ENCODE measurements around the gene SMG9.

SMG9 gene

GRCh38 chr19:43783636-43784035 lies 28.9 kb upstream of the SMG9 start (continued):
- no peak for TF ChIP-seq ELK4 (IDR thresholded peaks at IDR 0.05; ENCODE audit: borderline replicate concordance, low read depth, low read length)
- TF ChIP-seq ZNF146 (tag by site-specific recombination; IDR thresholded peaks at IDR 0.05): no peak
- TF ChIP-seq ZSCAN4 (tag by site-specific recombination; IDR thresholded peaks at IDR 0.05): no peak
- TF ChIP-seq ZBTB11 (tag by site-specific recombination; conservative IDR thresholded peaks at IDR 0.05; ENCODE audit: low read depth): no peak
- no peak for TF ChIP-seq GFI1B (tag by site-specific recombination; IDR thresholded peaks at IDR 0.05)
- TF ChIP-seq ZNF501 (tag by site-specific recombination; IDR thresholded peaks at IDR 0.05): no peak
- peak; percentile 30; the same call in 1 of the 2 replicates for TF ChIP-seq ZNF621 (tag by site-specific recombination; IDR thresholded peaks at IDR 0.05)
- no peak for TF ChIP-seq ZBTB17 (tag by site-specific recombination; IDR thresholded peaks at IDR 0.05)
- peak; percentile 80; the same call in 1 of the 2 replicates for TF ChIP-seq ZNF521 (tag by site-specific recombination; IDR thresholded peaks at IDR 0.05)
- 0 out of 2 replicates have a peak, but pooled peaks have one; percentile 13 for TF ChIP-seq ZNF791 (tag by site-specific recombination; IDR thresholded peaks at IDR 0.05)
- TF ChIP-seq ZNF114 (tag by site-specific recombination; IDR thresholded peaks at IDR 0.05): 0 out of 2 replicates have a peak, but pooled peaks have one; percentile 46
- no peak for TF ChIP-seq ZNF580 (tag by site-specific recombination; IDR thresholded peaks at IDR 0.05)
- 0 out of 2 replicates have a peak, but pooled peaks have one; percentile 32 for TF ChIP-seq ZNF157 (tag by site-specific recombination; IDR thresholded peaks at IDR 0.05)
- no peak for TF ChIP-seq KLF8 (tag by site-specific recombination; IDR thresholded peaks at IDR 0.05)
- TF ChIP-seq ZSCAN23 (tag by site-specific recombination; IDR thresholded peaks at IDR 0.05): no peak
- TF ChIP-seq GLI2 (tag by site-specific recombination; IDR thresholded peaks at IDR 0.05; ENCODE audit: borderline replicate concordance, low read depth): no peak
- TF ChIP-seq GLIS1 (tag by site-specific recombination; IDR thresholded peaks at IDR 0.05): no peak
- TF ChIP-seq ZNF433 (tag by site-specific recombination; IDR thresholded peaks at IDR 0.05; ENCODE audit: low read depth): no peak
- no peak for TF ChIP-seq ZNF121 (tag by site-specific recombination; IDR thresholded peaks at IDR 0.05)
- no peak for TF ChIP-seq ZNF426 (tag by site-specific recombination; IDR thresholded peaks at IDR 0.05)
- TF ChIP-seq ZNF112 (tag by site-specific recombination; IDR thresholded peaks at IDR 0.05): 0 out of 2 replicates have a peak, but pooled peaks have one; percentile 38
- TF ChIP-seq ZNF280D (tag by site-specific recombination; IDR thresholded peaks at IDR 0.05): no peak
- no peak for TF ChIP-seq ZNF843 (tag by site-specific recombination; IDR thresholded peaks at IDR 0.05)
- TF ChIP-seq ZNF37A (tag by site-specific recombination; IDR thresholded peaks at IDR 0.05): no peak
- TF ChIP-seq ZNF776 (tag by site-specific recombination; IDR thresholded peaks at IDR 0.05; ENCODE audit: borderline replicate concordance): no peak
- no peak for TF ChIP-seq ZNF639 (tag by site-specific recombination; IDR thresholded peaks at IDR 0.05)
- no peak for TF ChIP-seq ZNF558 (tag by site-specific recombination; IDR thresholded peaks at IDR 0.05)
- no peak for TF ChIP-seq ZNF350 (tag by site-specific recombination; IDR thresholded peaks at IDR 0.05)
- TF ChIP-seq HOXD13 (CRISPR knock-in tag; IDR thresholded peaks at IDR 0.05; ENCODE audit: borderline replicate concordance): no peak
- no peak for TF ChIP-seq ZXDB (tag by site-specific recombination; IDR thresholded peaks at IDR 0.05)
- peak; percentile 15; the same call in 1 of the 2 replicates for TF ChIP-seq ZNF548 (tag by site-specific recombination; IDR thresholded peaks at IDR 0.05)
- no peak for TF ChIP-seq ZNF629 (tag by site-specific recombination; IDR thresholded peaks at IDR 0.05)
- TF ChIP-seq ZNF549 (tag by site-specific recombination; IDR thresholded peaks at IDR 0.05): no peak
